H1 (cell line): ENCODE data around the gene ETV1. TPM values are rescaled to one million over a fixed set of nuclear protein-coding genes. Genes with fewer than 3 reads are reported as not detected.

Source experiments
- CTCF ChIA-PET: fragments of 300-600 bp; sonication (Branson Sonifier 250); formaldehyde crosslinking; loops from one replicate; lab custom pipeline; 2021; ENCODE audit not compliant: partially characterized antibody; lab: Charles Lee
- POLR2A ChIA-PET: fragments of 300-600 bp; sonication (Branson Sonifier 250); formaldehyde crosslinking; loops from one replicate; lab custom pipeline; 2021; ENCODE audit warnings: inconsistent platforms; ENCODE audit not compliant: partially characterized antibody; lab: Charles Lee
- DNase-seq, 2 experiments: peaks; one replicate each; pipeline versions ENCODE4 v3.0.0 to v3.0.0-alpha.2; 2010 to 2022; ENCODE audit warnings: low spot score in 2 of 2, low read depth in 1 of 2, mixed read lengths in 1 of 2
- FAIRE-seq: peaks from 2 replicates; lab custom pipeline; 2011; peaks lifted over from hg19 to GRCh38; lab: Jason Lieb, UNC
- H2AFZ ChIP-seq: 2 replicates; pipeline ENCODE4 v1.8.1; 2012; ENCODE audit warnings: low read length, inconsistent platforms
- H2AK5ac ChIP-seq: 2 replicates; pipeline ENCODE4 v1.6.1; 2013; ENCODE audit warnings: low read depth, low read length
- H2BK120ac ChIP-seq: replicated peaks from 2 replicates; pipeline ENCODE3; 2013; ENCODE audit warnings: low read depth, low read length, inconsistent platforms
- H2BK12ac ChIP-seq: 2 replicates; pipeline ENCODE4 v1.6.1; 2013; ENCODE audit warnings: low read depth, low read length
- H2BK15ac ChIP-seq: 2 replicates; pipeline ENCODE4 v1.6.1; 2013; ENCODE audit warnings: low read length
- H2BK20ac ChIP-seq: 2 replicates; pipeline ENCODE4 v1.6.1; 2013; ENCODE audit warnings: low read length
- H2BK5ac ChIP-seq: 2 replicates; pipeline ENCODE4 v1.6.1; 2013; ENCODE audit warnings: low read depth, low read length
- H3K14ac ChIP-seq: 2 replicates; pipeline ENCODE4 v1.6.1; 2013; ENCODE audit warnings: inconsistent platforms; ENCODE audit not compliant: insufficient read length
- H3K18ac ChIP-seq: 2 replicates; pipeline ENCODE4 v1.6.1; 2013; ENCODE audit warnings: low read length; ENCODE audit errors: extremely low read depth
- H3K23ac ChIP-seq: 2 replicates; pipeline ENCODE4 v1.6.1; 2013; ENCODE audit warnings: inconsistent platforms; ENCODE audit not compliant: insufficient read length
- H3K23me2 ChIP-seq: 2 replicates; pipeline ENCODE4 v1.6.1; 2013; ENCODE audit warnings: low read depth, low read length
- H3K27ac ChIP-seq: 2 replicates; pipeline ENCODE4 v1.6.1; 2011; ENCODE audit warnings: low read depth, low read length, inconsistent platforms
- H3K27me3 ChIP-seq, 4 experiments: replicated peaks in 1 of 4; 1 replicate in 1 of 4; 2 replicates in 3 of 4; pipeline versions ENCODE4 v1.6.1 to v1.8.1; 2011 to 2013; ENCODE audit warnings: low read length in 3 of 4, mild to moderate bottlenecking in 3 of 4, inconsistent platforms in 2 of 4, mixed read lengths in 2 of 4, moderate library complexity in 1 of 4; ENCODE audit not compliant: control insufficient read depth in 3 of 4, insufficient read depth in 3 of 4; ENCODE audit errors: extremely low read depth in 1 of 4
- H3K36me3 ChIP-seq, 4 experiments: 2 replicates each; pipeline versions ENCODE4 v1.6.1 to v1.8.1; 2011 to 2013; ENCODE audit warnings: mild to moderate bottlenecking in 4 of 4, low read length in 3 of 4, moderate library complexity in 2 of 4, control low read depth in 1 of 4, inconsistent platforms in 1 of 4; ENCODE audit not compliant: insufficient read depth in 4 of 4, control insufficient read depth in 2 of 4
- H3K4ac ChIP-seq: replicated peaks from 2 replicates; pipeline ENCODE3; 2013; ENCODE audit warnings: low read length, low read depth, mixed read lengths, inconsistent platforms; ENCODE audit not compliant: insufficient read length
- H3K4me1 ChIP-seq, 4 experiments: replicated peaks in 1 of 4; 1 replicate in 1 of 4; 2 replicates in 3 of 4; pipeline versions ENCODE4 v1.6.1 to v1.8.1; 2011 to 2013; ENCODE audit warnings: low read length in 3 of 4, inconsistent platforms in 2 of 4, mixed read lengths in 1 of 4; ENCODE audit not compliant: insufficient read depth in 4 of 4, control insufficient read depth in 3 of 4
- H3K4me2 ChIP-seq, 2 experiments: 2 replicates each; pipeline versions ENCODE4 v1.6.1 to v1.8.1; 2011 to 2013; ENCODE audit warnings: low read depth in 2 of 2, low read length in 2 of 2, control low read depth in 1 of 2, inconsistent platforms in 1 of 2, mild to moderate bottlenecking in 1 of 2; ENCODE audit not compliant: insufficient read depth in 1 of 2
- H3K4me3 ChIP-seq, 4 experiments: fragments of 200-600, 300-600 bp in 1 of 4; sonication (generic), shearing (Covaris generic), sonication (Bioruptor Twin) in 1 of 4; 2 replicates each; pipeline versions ENCODE4 v1.5.1 to v1.8.1; 2011 to 2016; ENCODE audit warnings: low read length in 4 of 4, low read depth in 3 of 4, control low read depth in 2 of 4, inconsistent platforms in 2 of 4, mild to moderate bottlenecking in 2 of 4, mixed read lengths in 1 of 4, moderate library complexity in 1 of 4; ENCODE audit not compliant: insufficient read depth in 2 of 4; ENCODE audit errors: extremely low read depth in 1 of 4
- H3K56ac ChIP-seq: replicated peaks from 2 replicates; pipeline ENCODE3; 2013; ENCODE audit warnings: low read depth, mild to moderate bottlenecking, mixed read lengths, low read length, inconsistent platforms; ENCODE audit not compliant: insufficient read length
- H3K79me1 ChIP-seq: 2 replicates; pipeline ENCODE4 v1.6.1; 2013; ENCODE audit warnings: low read depth, low read length, control low read depth
- H3K79me2 ChIP-seq, 2 experiments: 2 replicates each; pipeline versions ENCODE4 v1.6.1 to v1.8.1; 2012 to 2013; ENCODE audit warnings: low read length in 2 of 2, mild to moderate bottlenecking in 2 of 2, inconsistent platforms in 1 of 2; ENCODE audit not compliant: insufficient read depth in 2 of 2, control insufficient read depth in 1 of 2
- H3K9ac ChIP-seq, 4 experiments: replicated peaks in 1 of 4; 1 replicate in 1 of 4; 2 replicates in 3 of 4; pipeline versions ENCODE4 v1.6.1 to v1.8.1; 2011 to 2013; ENCODE audit warnings: low read depth in 3 of 4, low read length in 3 of 4, control low read depth in 2 of 4, mild to moderate bottlenecking in 2 of 4, moderate library complexity in 2 of 4, inconsistent platforms in 1 of 4; ENCODE audit errors: extremely low read depth in 1 of 4
- H3K9me3 ChIP-seq, 2 experiments: 2 replicates each; pipeline versions ENCODE4 v1.6.1 to v1.8.1; 2012 to 2013; ENCODE audit warnings: mild to moderate bottlenecking in 2 of 2, moderate library complexity in 2 of 2, control low read depth in 1 of 2, inconsistent platforms in 1 of 2, low read depth in 1 of 2, low read length in 1 of 2, mixed read lengths in 1 of 2; ENCODE audit not compliant: insufficient read depth in 2 of 2
- H4K20me1 ChIP-seq, 2 experiments: replicated peaks in 1 of 2; 2 replicates each; pipeline versions ENCODE3 to v1.8.1; 2011 to 2013; ENCODE audit warnings: inconsistent platforms in 2 of 2, low read length in 2 of 2, mild to moderate bottlenecking in 1 of 2; ENCODE audit not compliant: insufficient read depth in 2 of 2, control insufficient read depth in 1 of 2
- H4K5ac ChIP-seq: 2 replicates; pipeline ENCODE4 v1.6.1; 2013; ENCODE audit warnings: low read length, low read depth, mixed read lengths, inconsistent platforms; ENCODE audit not compliant: insufficient read length
- H4K8ac ChIP-seq: 2 replicates; pipeline ENCODE4 v1.8.0; 2013; ENCODE audit warnings: mild to moderate bottlenecking, moderate library complexity, low read length, inconsistent platforms; ENCODE audit not compliant: insufficient read depth; ENCODE audit errors: extremely low read depth
- H4K91ac ChIP-seq: replicated peaks from 2 replicates; pipeline ENCODE3; 2013; ENCODE audit warnings: low read length, mixed read lengths, inconsistent platforms; ENCODE audit not compliant: insufficient read length
- BRCA1 ChIP-seq: IDR thresholded peaks from 2 replicates; pipeline ENCODE4 v1.6.1; 2012; ENCODE audit warnings: low read depth, low read length, improper control_type of control experiment
- CEBPB ChIP-seq: IDR thresholded peaks from 2 replicates; pipeline ENCODE4 v1.6.1; 2012; ENCODE audit warnings: low read depth, low read length
- CHD1 ChIP-seq: IDR thresholded peaks from 2 replicates; pipeline ENCODE4 v1.6.1; 2012; ENCODE audit warnings: low read depth, low read length, improper control_type of control experiment
- CHD2 ChIP-seq: IDR thresholded peaks from 2 replicates; pipeline ENCODE4 v1.6.1; 2012; ENCODE audit warnings: low read length, improper control_type of control experiment
- CTBP2 ChIP-seq: IDR thresholded peaks from 2 replicates; pipeline ENCODE4 v1.7.0; 2011; ENCODE audit warnings: borderline replicate concordance, mild to moderate bottlenecking, moderate library complexity, mixed read lengths, low read length; ENCODE audit not compliant: insufficient read depth, insufficient read length
- HDAC2 ChIP-seq, 2 experiments: fragments of 300-600 bp in 1 of 2; sonication (generic) in 1 of 2; IDR thresholded peaks; 2 replicates each; pipeline ENCODE4 v1.6.1; 2011 to 2012; ENCODE audit warnings: low read depth in 2 of 2, low read length in 2 of 2, mild to moderate bottlenecking in 2 of 2, moderate library complexity in 2 of 2, borderline replicate concordance in 1 of 2, inconsistent platforms in 1 of 2
- JUN ChIP-seq: IDR thresholded peaks from 2 replicates; pipeline ENCODE4 v1.6.1; 2011; ENCODE audit warnings: low read depth, mild to moderate bottlenecking, improper control_type of control experiment, low read length
- JUND ChIP-seq: IDR thresholded peaks from 2 replicates; pipeline ENCODE4 v1.6.1; 2011; ENCODE audit warnings: mild to moderate bottlenecking, improper control_type of control experiment, low read length
- POU5F1 ChIP-seq: IDR thresholded peaks from 2 replicates; pipeline ENCODE4 v1.6.1; 2011; ENCODE audit warnings: low read depth, mild to moderate bottlenecking, low read length, moderate library complexity
- RBBP5 ChIP-seq: IDR thresholded peaks from 2 replicates; pipeline ENCODE4 v1.7.1; 2012; ENCODE audit warnings: low read depth, mild to moderate bottlenecking, inconsistent platforms, low read length, moderate library complexity, borderline replicate concordance
- TEAD4 ChIP-seq: IDR thresholded peaks from 2 replicates; pipeline ENCODE4 v1.6.1; 2012; ENCODE audit warnings: low read depth, low read length, inconsistent platforms, mixed read lengths
- WGBS, 2 experiments: shearing (Covaris generic) in 1 of 2; methylation state at CpG; one replicate each; pipeline versions ENCODE4 v1.1.6 to v1.1.7; 2013 to 2015; ENCODE audit warnings: low lambda C conversion rate in 2 of 2, mixed read lengths in 2 of 2, inconsistent platforms in 1 of 2, low coverage in 1 of 2, missing lambda C conversion rate in 1 of 2; ENCODE audit not compliant: insufficient replicate concordance in 2 of 2, insufficient coverage in 1 of 2, insufficient read length in 1 of 2; ENCODE audit errors: extremely low coverage in 1 of 2, missing lambda C conversion rate in 1 of 2; 5-methylcytosine and 5-hydroxymethylcytosine counted together
- polyA plus RNA-seq, 7 experiments: library from polyadenylated mRNA; depleted of rRNA in 3 of 7; stranded (reverse) in 5 of 7; unstranded in 2 of 7; fragments of >200 nt in 5 of 7; fragments of 200-250 nt in 2 of 7; gene quantifications; 1 replicate in 5 of 7; 2 replicates in 1 of 7; 4 replicates in 1 of 7; pipeline versions ENCODE4 v1.2.1 to v1.2.3, GENCODE V29; 2011 to 2013; ENCODE audit warnings: missing spikeins in 2 of 7, mixed read lengths in 2 of 7
- total RNA-seq: library from RNA; stranded (reverse); fragmentation: NEBNext Ultra II Directional; extraction: Animal tissue kit (Norgen Biotek cat#: 25700); gene quantifications from 2 replicates; pipeline ENCODE4 v1.2.1, GENCODE V29; 2021
- TF ChIP-seq, protein P1 (sequence below): IDR thresholded peaks from 2 replicates; pipeline ENCODE4 v1.6.1; 2011; ENCODE audit warnings: low read length, improper control_type of control experiment
- TF ChIP-seq, protein P2 (sequence below): IDR thresholded peaks from 2 replicates; pipeline ENCODE4 v1.6.1; 2012; ENCODE audit warnings: inconsistent platforms

Gene ETV1
- total and polyA plus RNA-seq, 2 of the 8 experiments (the other 6 are each of a cell fraction or from before 2014, with no cell fraction given): 58.3 to 91.2 TPM

DNA sequence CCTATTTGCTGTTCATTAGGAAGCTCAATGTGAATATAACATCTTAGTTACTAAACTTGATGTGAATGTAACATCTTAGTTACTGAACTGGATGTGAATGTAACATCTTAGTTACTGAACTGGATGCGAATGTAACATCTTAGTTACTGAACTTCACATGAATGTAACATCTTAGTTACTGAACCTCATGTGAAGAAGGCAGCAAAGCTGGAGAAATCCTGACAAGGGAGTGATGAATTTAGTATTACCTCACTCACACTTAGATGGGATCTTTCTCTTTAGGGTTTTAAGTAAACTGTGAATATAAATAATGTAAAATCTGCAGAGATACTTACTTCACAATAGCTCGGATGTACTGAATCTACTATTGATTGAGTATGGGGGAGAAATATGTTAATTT is 73.6 kb downstream of the ETV1 start:
- Histone ChIP-seq H2BK12ac (no peak overlapping the region), H3K23me2 (no peaks in the 10 kb centered on the region), H3K4me1 (peaks cover 0 to 9% (median 0%) of the 10 kb centered on the region in 4 experiments; a peak in 2 of 7 replicates), H3K4me3 (no peak overlapping the region), H3K56ac (no peak overlapping the region), H3K4ac (no peak overlapping the region), H3K27me3 (no peaks in the 10 kb centered on the region), H2BK120ac (no peak overlapping the region), H3K79me1 (no peaks in the 10 kb centered on the region), H3K18ac (no peak overlapping the region), H4K5ac (no peak overlapping the region), H3K23ac (no peak overlapping the region), H2BK20ac (no peak overlapping the region), H3K79me2 (no peaks in the 10 kb centered on the region; a peak in 1 of 4 replicates), H3K9me3 (no peaks in the 10 kb centered on the region), H2AK5ac (no peak overlapping the region), H2BK5ac (no peak overlapping the region), H4K8ac (no peak overlapping the region), H4K20me1 (no peaks in the 10 kb centered on the region), H3K27ac (no peak overlapping the region), H2AFZ (no peak overlapping the region), H2BK15ac (no peak overlapping the region), H3K36me3 (no peaks in the 10 kb centered on the region; a peak in 2 of 8 replicates), H4K91ac (no peak overlapping the region), H3K9ac (no peak overlapping the region), H3K4me2 (no peak overlapping the region), H3K14ac (no peak overlapping the region)
- DNase-seq (no peak), FAIRE-seq (no peak)
- 41% methylated on average over 2 of the region's 2 CpGs; no CpG with 5 or more reads in 1 of the 2 experiments for WGBS, 2 experiments
- ChIA-PET CTCF (interaction anchor here (1.6 kb wide), 1 partner anchor 53 kb away, joined by 3 read pairs; no protein-coding TSS in a partner anchor), POLR2A (no interaction called here)
- TF ChIP-seq, protein P1, sequence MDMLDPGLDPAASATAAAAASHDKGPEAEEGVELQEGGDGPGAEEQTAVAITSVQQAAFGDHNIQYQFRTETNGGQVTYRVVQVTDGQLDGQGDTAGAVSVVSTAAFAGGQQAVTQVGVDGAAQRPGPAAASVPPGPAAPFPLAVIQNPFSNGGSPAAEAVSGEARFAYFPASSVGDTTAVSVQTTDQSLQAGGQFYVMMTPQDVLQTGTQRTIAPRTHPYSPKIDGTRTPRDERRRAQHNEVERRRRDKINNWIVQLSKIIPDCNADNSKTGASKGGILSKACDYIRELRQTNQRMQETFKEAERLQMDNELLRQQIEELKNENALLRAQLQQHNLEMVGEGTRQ: no peak
- TF ChIP-seq TEAD4: no peak
- no peak for TF ChIP-seq JUND
- TF ChIP-seq CEBPB: no peak
- TF ChIP-seq HDAC2 (IDR thresholded peaks at IDR 0.05; ENCODE audit: borderline replicate concordance in 1 of 2, low read depth in 2 of 2, low read length in 2 of 2): no peak
- TF ChIP-seq RBBP5: no peak
- TF ChIP-seq CTBP2: no peak
- no peak for TF ChIP-seq POU5F1
- TF ChIP-seq, protein P2, sequence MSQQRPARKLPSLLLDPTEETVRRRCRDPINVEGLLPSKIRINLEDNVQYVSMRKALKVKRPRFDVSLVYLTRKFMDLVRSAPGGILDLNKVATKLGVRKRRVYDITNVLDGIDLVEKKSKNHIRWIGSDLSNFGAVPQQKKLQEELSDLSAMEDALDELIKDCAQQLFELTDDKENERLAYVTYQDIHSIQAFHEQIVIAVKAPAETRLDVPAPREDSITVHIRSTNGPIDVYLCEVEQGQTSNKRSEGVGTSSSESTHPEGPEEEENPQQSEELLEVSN: no peak
- no peak for TF ChIP-seq CHD2
- TF ChIP-seq JUN: no peak
- no peak for TF ChIP-seq CHD1
- no peak for TF ChIP-seq BRCA1
